Liver (tissue), 9 donors: ENCODE data around the gene SLC24A3. TPM values are rescaled to one million over a fixed set of nuclear protein-coding genes. Genes with fewer than 3 reads are reported as not detected.

Source experiments
- DNase-seq: peaks from one replicate; pipeline ENCODE4 v3.0.0-alpha.2; 2017; ENCODE audit warnings: low spot score
- H3K27ac ChIP-seq, 2 donors: one replicate each; pipeline ENCODE4 v1.7.0; 2013; ENCODE audit warnings: inconsistent platforms in 2 of 2, low read length in 2 of 2, control low read depth in 1 of 2, low read depth in 1 of 2, mild to moderate bottlenecking in 1 of 2
- H3K27me3 ChIP-seq, 4 donors: one replicate each; pipeline versions ENCODE4 v1.6.1 to v1.7.0; 2013; ENCODE audit warnings: low read length in 3 of 4, inconsistent platforms in 1 of 4, mild to moderate bottlenecking in 1 of 4, moderate library complexity in 1 of 4; ENCODE audit not compliant: control insufficient read depth in 4 of 4, insufficient read depth in 4 of 4
- H3K36me3 ChIP-seq, 4 donors: one replicate each; pipeline versions ENCODE4 v1.6.1 to v1.7.0; 2013; ENCODE audit warnings: low read length in 3 of 4, mild to moderate bottlenecking in 3 of 4, low read depth in 1 of 4, moderate library complexity in 1 of 4; ENCODE audit not compliant: control insufficient read depth in 4 of 4, insufficient read depth in 3 of 4
- H3K4me1 ChIP-seq, 4 donors: one replicate each; pipeline versions ENCODE4 v1.6.1 to v1.7.0; 2013; ENCODE audit warnings: low read length in 3 of 4, mild to moderate bottlenecking in 3 of 4, moderate library complexity in 1 of 4; ENCODE audit not compliant: control insufficient read depth in 4 of 4, insufficient read depth in 4 of 4
- H3K4me3 ChIP-seq, 3 donors: one replicate each; pipeline versions ENCODE4 v1.6.1 to v1.7.0; 2013; ENCODE audit warnings: low read length in 3 of 3, control low read depth in 1 of 3, low read depth in 1 of 3, mild to moderate bottlenecking in 1 of 3
- H3K9ac ChIP-seq, 2 donors: one replicate each; pipeline ENCODE4 v1.7.0; 2013; ENCODE audit warnings: low read length in 2 of 2, mild to moderate bottlenecking in 2 of 2, moderate library complexity in 2 of 2, control low read depth in 1 of 2, low read depth in 1 of 2
- H3K9me3 ChIP-seq, 4 donors: one replicate each; pipeline versions ENCODE4 v1.6.1 to v1.7.0; 2013; ENCODE audit warnings: low read length in 3 of 4; ENCODE audit not compliant: control insufficient read depth in 4 of 4
- FOXA1 ChIP-seq: IDR thresholded peaks from 2 replicates; pipeline ENCODE4 v1.6.1; 2016; ENCODE audit warnings: antibody characterized with exemption
- FOXA2 ChIP-seq: IDR thresholded peaks from 2 replicates; pipeline ENCODE4 v1.6.1; 2016; ENCODE audit warnings: antibody characterized with exemption
- GABPA ChIP-seq, 2 donors: IDR thresholded peaks in 1 of 2; conservative IDR thresholded peaks in 1 of 2; 2 replicates each; pipeline ENCODE4 v1.6.1; 2016; ENCODE audit warnings: antibody characterized with exemption in 2 of 2, mild to moderate bottlenecking in 1 of 2, moderate library complexity in 1 of 2
- NR2F2 ChIP-seq: IDR thresholded peaks from 2 replicates; pipeline ENCODE4 v1.6.1; 2016; ENCODE audit warnings: antibody characterized with exemption
- RXRA ChIP-seq, 2 donors: IDR thresholded peaks; 2 replicates each; pipeline ENCODE4 v1.6.1; 2017 to 2018; ENCODE audit warnings: antibody characterized with exemption in 2 of 2, mild to moderate bottlenecking in 1 of 2
- YY1 ChIP-seq: IDR thresholded peaks from 2 replicates; pipeline ENCODE4 v1.6.1; 2016; ENCODE audit warnings: antibody characterized with exemption, mild to moderate bottlenecking
- WGBS: extraction: QIAGEN DNeasy Blood & Tissue Kit; methylation state at CpG from one replicate; pipeline ENCODE4 v1.1.7; 2013; 5-methylcytosine and 5-hydroxymethylcytosine counted together
- polyA plus RNA-seq, 2 donors: library from polyadenylated mRNA; stranded (reverse) in 1 of 2; unstranded in 1 of 2; fragments of 200-250 nt in 1 of 2; fragments of >200 nt in 1 of 2; fragmentation: Nextera tagmentation in 1 of 2; extraction: Ambion mirVana in 1 of 2; gene quantifications; one replicate each; pipeline versions ENCODE4 v1.2.1 to v1.2.3, GENCODE V29; 2013 to 2015
- total RNA-seq, 2 donors: library from RNA; depleted of rRNA; stranded (reverse); fragments of >200 nt; gene quantifications; one replicate each; pipeline ENCODE4 v1.2.3, GENCODE V29; 2014
- TF ChIP-seq, protein P1 (sequence below): fragments of 150-350 bp; IDR thresholded peaks from 2 replicates; pipeline ENCODE4 v1.5.1; 2017; ENCODE audit warnings: improper control_type of control experiment, low read depth, low read length; ENCODE audit not compliant: missing input control
- donor health status: healthy.
- donor health status: healthy.
- donor health status: healthy.
- donor health status: healthy.
- donor health status: healthy.

Gene SLC24A3
- total and polyA plus RNA-seq, 4 donors, result 0.28 to 1.8 (median 0.46) TPM

- Histone ChIP-seq H3K27me3 (peaks cover 0 to 5% (median 0%) of the 10 kb centered on the region in 4 donors), H3K9ac (no peak overlapping the region), H3K9me3 (no peaks in the 10 kb centered on the region), H3K27ac (no peak overlapping the region), H3K36me3 (no peaks in the 10 kb centered on the region), H3K4me3 (no peak overlapping the region), H3K4me1 (no peaks in the 10 kb centered on the region)
- no peak for DNase-seq
- WGBS, result 86% methylated on average over 7 of the region's 7 CpGs
- TF ChIP-seq GABPA (IDR thresholded peaks at IDR 0.05 in 1 of 2, conservative IDR thresholded peaks at IDR 0.05 in 1 of 2) (no peak), RXRA (IDR thresholded peaks at IDR 0.05) (no peak)
Observed at GRCh38 chr20:19314621-19315020, 102.2 kb downstream of the SLC24A3 start.

GRCh38 chr20:19317237-19318069 lies 105.0 kb downstream of the SLC24A3 start:
- WGBS, result 69% methylated on average over 5 of the region's 5 CpGs
- TF ChIP-seq NR2F2 (no peak), RXRA (IDR thresholded peaks at IDR 0.05) (no peak)
- Histone ChIP-seq H3K4me3 (no peak overlapping the region), H3K36me3 (no peaks in the 10 kb centered on the region), H3K27me3 (peaks cover 0 to 5% (median 0%) of the 10 kb centered on the region in 4 donors), H3K27ac (no peak overlapping the region), H3K9me3 (no peaks in the 10 kb centered on the region), H3K4me1 (no peaks in the 10 kb centered on the region), H3K9ac (no peak overlapping the region)
- no peak for DNase-seq

DNA sequence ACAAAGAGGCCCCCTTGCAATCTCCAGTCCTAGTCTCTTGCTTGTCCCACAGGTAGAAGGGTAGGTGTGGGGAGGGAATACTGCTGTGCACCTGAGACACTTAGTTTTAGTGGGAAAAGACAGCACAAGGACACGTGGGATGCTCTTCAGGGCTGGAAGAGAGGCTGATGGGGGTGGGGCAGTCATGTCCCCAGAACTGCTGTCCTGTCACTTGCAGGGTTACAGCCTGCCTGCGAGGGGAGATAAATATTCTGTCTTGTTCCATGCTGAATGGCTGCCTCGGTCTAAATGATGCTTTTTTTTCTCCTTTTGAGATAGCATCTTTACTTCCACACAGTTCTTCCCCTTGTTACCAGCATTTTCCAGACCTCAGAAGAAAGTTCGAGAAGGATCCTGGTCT lies 106.2 kb downstream of the SLC24A3 start:
- Histone ChIP-seq H3K9ac (no peak overlapping the region), H3K27ac (no peak overlapping the region), H3K27me3 (peaks cover 0 to 5% (median 0%) of the 10 kb centered on the region in 4 donors), H3K36me3 (no peaks in the 10 kb centered on the region), H3K4me3 (no peak overlapping the region), H3K9me3 (no peaks in the 10 kb centered on the region), H3K4me1 (no peaks in the 10 kb centered on the region)
- TF ChIP-seq FOXA2 (no peak), YY1 (no peak), FOXA1 (no peak)
- TF ChIP-seq, protein P1, sequence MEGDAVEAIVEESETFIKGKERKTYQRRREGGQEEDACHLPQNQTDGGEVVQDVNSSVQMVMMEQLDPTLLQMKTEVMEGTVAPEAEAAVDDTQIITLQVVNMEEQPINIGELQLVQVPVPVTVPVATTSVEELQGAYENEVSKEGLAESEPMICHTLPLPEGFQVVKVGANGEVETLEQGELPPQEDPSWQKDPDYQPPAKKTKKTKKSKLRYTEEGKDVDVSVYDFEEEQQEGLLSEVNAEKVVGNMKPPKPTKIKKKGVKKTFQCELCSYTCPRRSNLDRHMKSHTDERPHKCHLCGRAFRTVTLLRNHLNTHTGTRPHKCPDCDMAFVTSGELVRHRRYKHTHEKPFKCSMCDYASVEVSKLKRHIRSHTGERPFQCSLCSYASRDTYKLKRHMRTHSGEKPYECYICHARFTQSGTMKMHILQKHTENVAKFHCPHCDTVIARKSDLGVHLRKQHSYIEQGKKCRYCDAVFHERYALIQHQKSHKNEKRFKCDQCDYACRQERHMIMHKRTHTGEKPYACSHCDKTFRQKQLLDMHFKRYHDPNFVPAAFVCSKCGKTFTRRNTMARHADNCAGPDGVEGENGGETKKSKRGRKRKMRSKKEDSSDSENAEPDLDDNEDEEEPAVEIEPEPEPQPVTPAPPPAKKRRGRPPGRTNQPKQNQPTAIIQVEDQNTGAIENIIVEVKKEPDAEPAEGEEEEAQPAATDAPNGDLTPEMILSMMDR, result no peak
- WGBS, result 49% methylated on average over 4 of the region's 4 CpGs
- DNase-seq, result no peak

DNA sequence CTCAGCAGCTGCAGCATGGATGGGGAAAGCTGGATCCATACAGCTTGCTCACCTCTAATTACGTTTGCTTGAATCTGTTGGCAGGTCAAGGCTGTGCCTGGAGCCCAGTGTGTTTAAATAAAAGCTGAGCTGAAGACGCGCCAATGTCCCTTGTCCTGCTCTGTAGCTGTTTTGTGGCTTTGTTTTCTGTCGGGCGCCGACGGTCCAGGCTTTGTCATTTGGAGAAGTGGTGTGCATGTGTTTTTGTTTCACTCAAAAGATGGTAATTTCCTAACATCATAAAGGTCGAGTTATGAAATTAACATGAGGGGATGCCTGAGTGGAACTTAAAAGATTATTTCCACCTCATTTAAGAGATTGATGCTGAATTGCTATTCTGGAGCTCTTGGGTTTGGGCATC lies 107.6 kb downstream of the SLC24A3 start:
- no peak for DNase-seq
- no peaks in the 10 kb centered on the region for H3K36me3 ChIP-seq
- 55% methylated on average over 8 of the region's 8 CpGs for WGBS
- no peaks in the 10 kb centered on the region for H3K4me1 ChIP-seq
- H3K9me3 ChIP-seq, result no peaks in the 10 kb centered on the region
- H3K27ac ChIP-seq, result no peak overlapping the region
- no peak overlapping the region for H3K4me3 ChIP-seq
- TF ChIP-seq FOXA1, result no peak
- H3K9ac ChIP-seq, result no peak overlapping the region
- H3K27me3 ChIP-seq, result peaks cover 0 to 5% (median 0%) of the 10 kb centered on the region in 4 donors
